GM12801 (cell line): Measurements from ENCODE around the gene KXD1.

Experiments used
- TF ChIP-seq, protein P1 (sequence below): IDR thresholded peaks from one replicate; pipeline ENCODE4 v1.5.1; 2011; ENCODE audit warnings: control low read depth; ENCODE audit not compliant: insufficient read length; ENCODE audit errors: extremely low read depth

Gene KXD1

DNA sequence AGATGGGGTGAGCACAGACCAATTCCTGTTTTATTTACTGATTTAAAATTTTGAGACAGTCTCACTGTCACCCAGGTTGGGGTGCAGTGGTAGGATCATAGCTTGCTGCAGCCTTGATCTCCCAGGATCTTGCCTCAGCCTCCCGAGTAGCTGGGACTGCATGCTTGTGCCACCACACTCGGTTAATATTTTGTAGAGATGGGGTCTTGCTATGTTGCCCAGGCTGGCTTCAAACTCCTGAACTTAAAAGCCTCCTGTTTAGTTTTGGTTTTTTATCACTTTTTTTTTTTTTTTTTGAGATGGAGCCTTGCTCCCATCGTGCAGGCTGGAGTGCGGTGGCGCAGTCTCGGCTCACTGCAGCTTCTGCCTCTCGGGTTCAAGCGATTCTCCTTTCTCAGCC, 18.7 kb downstream of the KXD1 start:
- TF ChIP-seq, protein P1, sequence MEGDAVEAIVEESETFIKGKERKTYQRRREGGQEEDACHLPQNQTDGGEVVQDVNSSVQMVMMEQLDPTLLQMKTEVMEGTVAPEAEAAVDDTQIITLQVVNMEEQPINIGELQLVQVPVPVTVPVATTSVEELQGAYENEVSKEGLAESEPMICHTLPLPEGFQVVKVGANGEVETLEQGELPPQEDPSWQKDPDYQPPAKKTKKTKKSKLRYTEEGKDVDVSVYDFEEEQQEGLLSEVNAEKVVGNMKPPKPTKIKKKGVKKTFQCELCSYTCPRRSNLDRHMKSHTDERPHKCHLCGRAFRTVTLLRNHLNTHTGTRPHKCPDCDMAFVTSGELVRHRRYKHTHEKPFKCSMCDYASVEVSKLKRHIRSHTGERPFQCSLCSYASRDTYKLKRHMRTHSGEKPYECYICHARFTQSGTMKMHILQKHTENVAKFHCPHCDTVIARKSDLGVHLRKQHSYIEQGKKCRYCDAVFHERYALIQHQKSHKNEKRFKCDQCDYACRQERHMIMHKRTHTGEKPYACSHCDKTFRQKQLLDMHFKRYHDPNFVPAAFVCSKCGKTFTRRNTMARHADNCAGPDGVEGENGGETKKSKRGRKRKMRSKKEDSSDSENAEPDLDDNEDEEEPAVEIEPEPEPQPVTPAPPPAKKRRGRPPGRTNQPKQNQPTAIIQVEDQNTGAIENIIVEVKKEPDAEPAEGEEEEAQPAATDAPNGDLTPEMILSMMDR: no peak

DNA sequence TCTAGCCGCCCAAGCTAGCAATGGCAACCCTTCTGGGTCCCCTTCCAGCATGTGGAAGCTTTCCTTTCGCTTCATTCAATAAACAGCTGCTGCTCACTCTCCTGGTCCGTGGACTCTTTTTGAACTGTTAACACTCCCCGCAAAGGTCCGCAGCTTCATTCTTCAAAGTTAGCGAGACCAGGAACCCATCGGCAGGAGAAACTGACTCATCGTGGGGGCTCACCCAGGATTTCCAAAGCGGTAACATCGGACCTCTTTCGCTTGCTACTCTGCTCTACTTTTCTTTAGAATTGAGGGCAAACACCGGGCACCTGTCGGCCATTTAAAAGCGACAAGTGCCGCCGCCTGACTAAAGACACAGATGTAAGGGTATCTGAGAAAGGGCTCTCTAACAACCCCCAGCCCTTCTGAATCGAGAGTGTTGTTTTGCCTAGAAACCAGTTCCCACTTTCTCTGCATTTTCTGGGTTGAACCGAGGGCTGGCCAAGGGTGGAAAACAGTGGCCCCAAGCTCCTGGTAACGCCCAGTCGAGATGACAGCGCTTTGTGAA, 19.8 kb downstream of the KXD1 start:
- TF ChIP-seq, protein P1: no peak

DNA sequence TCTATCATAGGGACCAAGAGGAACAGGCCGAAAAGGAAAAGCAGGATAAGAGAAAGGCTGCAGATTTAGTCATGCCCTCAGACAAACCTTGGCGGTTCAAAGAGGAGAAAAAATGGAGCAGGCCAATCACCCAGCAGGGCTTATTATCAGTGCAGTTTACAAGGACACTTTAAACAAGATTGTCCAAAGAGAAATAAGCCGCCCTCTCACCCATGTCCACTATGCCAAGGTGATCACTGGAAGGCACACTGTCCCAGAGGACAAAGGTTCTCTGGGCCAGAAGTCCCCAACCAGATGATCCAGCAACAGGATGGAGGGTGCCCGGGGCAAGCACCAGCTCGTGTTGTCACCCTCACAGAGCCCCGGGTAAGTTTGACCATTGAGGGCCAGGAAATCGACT, 22.6 kb downstream of the KXD1 start:
- TF ChIP-seq, protein P1: no peak

DNA sequence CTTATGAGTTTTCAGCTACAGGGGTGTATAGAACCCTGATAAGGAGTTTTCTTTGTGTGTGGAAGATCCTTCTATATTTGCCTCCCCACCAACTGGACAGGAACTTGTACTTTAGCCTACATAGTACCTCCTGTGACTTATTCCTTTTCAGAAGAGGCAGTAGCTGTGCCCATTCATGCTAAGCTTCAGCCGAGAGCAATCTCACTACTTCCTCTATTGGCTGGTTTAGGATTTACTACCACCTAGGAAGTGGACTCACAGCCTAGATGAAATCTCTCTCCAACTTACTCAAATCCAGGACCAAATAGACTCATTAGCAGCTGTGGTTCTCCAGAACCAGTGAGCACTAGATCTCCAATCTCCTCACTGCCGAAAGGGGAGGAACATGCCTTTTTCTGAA, 28.6 kb downstream of the KXD1 start:
- TF ChIP-seq, protein P1: no peak

DNA sequence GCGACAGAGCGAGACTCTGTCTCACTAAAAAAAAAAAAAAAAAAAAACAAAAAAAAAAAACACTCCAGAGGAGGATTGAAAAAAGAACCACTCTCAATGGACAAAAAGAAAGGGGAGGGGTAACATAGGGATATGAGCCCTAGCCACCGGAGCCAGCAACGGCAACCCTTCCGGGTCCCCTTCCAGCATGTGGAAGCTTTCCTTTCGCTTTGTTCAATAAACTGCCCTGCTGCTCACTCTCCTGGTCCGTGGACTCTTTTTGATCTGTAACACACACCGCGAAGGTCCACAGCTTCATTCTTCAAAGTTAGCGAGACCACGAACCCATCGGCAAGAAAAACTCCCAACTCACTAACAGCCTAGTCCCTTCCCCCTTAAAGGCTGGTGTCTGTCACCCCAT, 29.9 kb downstream of the KXD1 start:
- TF ChIP-seq, protein P1: no peak

DNA sequence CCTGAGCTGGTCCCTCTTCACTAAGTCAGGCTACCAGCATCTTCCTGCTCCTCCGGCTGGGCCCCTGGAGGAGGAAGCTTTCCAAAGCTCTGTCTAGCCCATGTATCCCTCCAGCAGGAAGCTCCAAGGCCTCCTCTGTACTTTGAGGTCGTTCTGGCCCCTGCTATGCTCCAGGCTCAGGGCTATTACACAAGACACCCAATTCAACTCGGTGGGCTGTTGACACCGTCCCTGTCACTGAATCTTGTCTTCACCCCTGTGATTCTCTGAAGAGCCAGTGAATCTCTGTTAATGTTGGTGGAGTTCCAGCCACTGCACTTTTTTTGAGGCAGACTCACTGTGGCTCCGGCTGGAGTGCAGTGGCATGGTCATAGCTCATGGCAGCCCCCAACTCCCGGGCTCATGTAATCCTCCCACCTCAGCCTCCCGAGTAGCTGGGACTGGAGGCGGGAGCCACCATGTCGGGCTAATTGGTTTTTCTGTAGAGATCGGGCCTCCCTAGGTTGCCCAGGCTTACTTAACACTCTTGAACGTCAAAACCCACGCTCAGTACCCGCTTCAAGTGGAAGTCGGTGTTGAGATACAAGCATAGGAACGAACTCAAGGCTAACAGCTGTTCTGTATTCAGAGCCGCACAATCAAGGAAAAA, 30.4 kb downstream of the KXD1 start:
- TF ChIP-seq, protein P1: no peak

DNA sequence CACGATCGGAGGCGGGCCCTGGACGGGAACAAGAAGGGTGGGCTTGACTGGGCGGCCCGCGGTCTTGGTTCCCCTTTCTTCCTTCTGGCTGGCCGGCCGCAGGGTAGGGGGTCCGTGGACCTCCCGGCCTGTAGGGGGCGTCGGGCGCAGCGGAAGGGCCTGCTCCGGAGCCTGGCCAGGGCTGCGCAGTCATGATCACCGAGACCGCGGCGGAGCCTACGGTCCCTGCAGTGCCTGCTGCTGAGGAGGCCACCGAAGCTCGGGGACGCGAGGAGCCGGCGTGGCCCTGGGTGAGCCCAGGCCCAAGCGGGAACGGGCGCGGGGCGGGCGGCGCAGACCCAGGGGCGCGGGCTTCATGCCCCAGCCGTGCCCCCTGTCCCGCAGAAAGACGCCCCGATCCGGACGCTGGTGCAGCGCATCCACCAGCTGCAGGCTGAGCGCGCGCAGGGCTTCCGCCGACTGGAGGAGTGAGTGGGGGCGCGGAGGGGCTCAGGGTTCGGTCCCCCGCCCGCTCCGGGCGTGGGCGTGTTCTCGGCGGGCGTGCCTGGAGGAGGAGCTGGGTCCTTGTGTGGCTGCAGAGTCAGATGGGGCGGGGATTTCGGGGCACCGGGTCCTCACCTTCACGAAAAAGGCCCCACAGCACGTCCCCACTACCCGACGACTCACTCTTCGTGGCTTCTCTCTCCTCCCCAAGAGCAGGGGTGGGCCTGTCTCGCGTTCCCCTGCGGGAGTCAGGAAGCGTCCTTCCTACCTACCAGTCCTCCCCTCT, 31.1 kb downstream of the KXD1 start, which contains the start of gene REX1BD:
REX1BD (plus strand) TSS at position 188 of the 769 bp plus-strand sequence; CDS start at position 192, 4 bp downstream.
- TF ChIP-seq, protein P1: no peak
